Smooth muscle cell (in vitro differentiated cells): ENCODE data around the gene MEX3B. TPM values are rescaled to one million over a fixed set of nuclear protein-coding genes. Genes with fewer than 3 reads are reported as not detected.
A peak's percentile ranks its signal among the peaks of the same experiment; 100 is the strongest.

Experiments
- DNase-seq: peaks from one replicate; lab custom pipeline; 2025; ENCODE audit not compliant: unreplicated experiment; lab: John Stamatoyannopoulos, UW
- H2AFZ ChIP-seq: fragments of 200-600 bp; sonication (generic); 2 replicates; pipeline ENCODE4 v1.6.0; 2016; ENCODE audit warnings: antibody characterized with exemption, low read depth, mild to moderate bottlenecking
- H3F3A ChIP-seq: fragments of 200-600 bp; sonication (generic); 2 replicates; pipeline ENCODE4 v1.6.0; 2017; ENCODE audit warnings: antibody characterized with exemption, low read depth
- H3K27ac ChIP-seq: fragments of 200-600 bp; sonication (generic); 2 replicates; pipeline ENCODE4 v1.5.1; 2016; ENCODE audit warnings: low read depth, mild to moderate bottlenecking
- H3K27me3 ChIP-seq: fragments of 200-600 bp; sonication (generic); 2 replicates; pipeline ENCODE4 v1.6.1; 2016; ENCODE audit warnings: low read depth, mild to moderate bottlenecking
- H3K36me3 ChIP-seq: fragments of 200-600 bp; sonication (generic); 2 replicates; pipeline ENCODE4 v1.5.1; 2016; ENCODE audit warnings: low read depth
- H3K4me1 ChIP-seq: fragments of 200-600 bp; sonication (generic); 2 replicates; pipeline ENCODE4 v1.5.1; 2016; ENCODE audit warnings: low read depth
- H3K4me2 ChIP-seq: fragments of 200-600 bp; sonication (generic); 2 replicates; pipeline ENCODE4 v1.6.0; 2016; ENCODE audit warnings: mild to moderate bottlenecking
- H3K4me3 ChIP-seq: fragments of 200-600 bp; sonication (generic); 2 replicates; pipeline ENCODE4 v1.5.1; 2016; ENCODE audit warnings: mild to moderate bottlenecking
- H3K79me2 ChIP-seq: fragments of 200-600 bp; sonication (generic); 2 replicates; pipeline ENCODE4 v1.6.0; 2016; ENCODE audit warnings: low read depth, mild to moderate bottlenecking
- H3K9ac ChIP-seq: fragments of 200-600 bp; sonication (generic); 2 replicates; pipeline ENCODE4 v1.6.0; 2016; ENCODE audit warnings: low read depth
- H3K9me3 ChIP-seq: fragments of 200-600 bp; sonication (generic); replicated peaks from 2 replicates; pipeline ENCODE4 v1.5.1; 2016; ENCODE audit warnings: low read depth
- H4K20me1 ChIP-seq: fragments of 200-600 bp; sonication (generic); 2 replicates; pipeline ENCODE4 v1.6.0; 2016; ENCODE audit warnings: low read depth
- CTCF ChIP-seq: fragments of 200-600 bp; sonication (generic); IDR thresholded peaks from 2 replicates; pipeline ENCODE4 v1.5.1; 2017; ENCODE audit warnings: borderline replicate concordance, mild to moderate bottlenecking, antibody characterized with exemption; ENCODE audit not compliant: insufficient read depth, poor library complexity, severe bottlenecking
- WGBS: methylation state at CpG from one replicate; pipeline ENCODE4 v1.1.7; 2016; ENCODE audit warnings: low lambda C conversion rate; 5-methylcytosine and 5-hydroxymethylcytosine counted together
- polyA plus RNA-seq: library from polyadenylated mRNA; unstranded; fragments of >200 nt; fragmentation: Nextera tagmentation; extraction: Ambion mirVana; gene quantifications from 2 replicates; pipeline ENCODE4 v1.2.1, GENCODE V29; 2016
- total RNA-seq: library from RNA; depleted of rRNA; stranded (reverse); fragments of >200 nt; gene quantifications from 2 replicates; pipeline ENCODE4 v1.2.3, GENCODE V29; 2014

Gene MEX3B
- total and polyA plus RNA-seq, 2 experiments from 2014 or later = 7.5 to 13.7 TPM

- WGBS = 86% methylated on average over 5 of the region's 5 CpGs
- Histone ChIP-seq H3K27me3 (peaks cover 37% of the 10 kb centered on the region), H3K9ac (no peak overlapping the region), H3K4me3 (no peak overlapping the region), H3K4me2 (no peak overlapping the region), H3K36me3 (no peaks in the 10 kb centered on the region), H3K27ac (no peak overlapping the region), H4K20me1 (no peaks in the 10 kb centered on the region), H3F3A (no peaks in the 10 kb centered on the region), H3K9me3 (no peaks in the 10 kb centered on the region), H2AFZ (no peak overlapping the region), H3K4me1 (no peaks in the 10 kb centered on the region), H3K79me2 (no peaks in the 10 kb centered on the region)
- no peak for DNase-seq
- no peak for TF ChIP-seq CTCF
Measured at GRCh38 chr15:82064824-82065223, 19.0 kb upstream of the MEX3B start.

- Histone ChIP-seq H3K4me2 (peak overlapping the region; percentile 58), H2AFZ (peak overlapping the region; percentile 70), H3K9ac (no peak overlapping the region), H3K27ac (no peak overlapping the region), H3K4me1 (no peaks in the 10 kb centered on the region), H3K27me3 (peaks cover 57% of the 10 kb centered on the region), H3K9me3 (no peaks in the 10 kb centered on the region), H3F3A (no peaks in the 10 kb centered on the region), H3K4me3 (no peak overlapping the region), H4K20me1 (no peaks in the 10 kb centered on the region), H3K36me3 (no peaks in the 10 kb centered on the region), H3K79me2 (no peaks in the 10 kb centered on the region)
- WGBS = 37% methylated on average over 20 of the region's 20 CpGs
- no peak for TF ChIP-seq CTCF
- DNase-seq = no peak
Measured at GRCh38 chr15:82062479-82063454, 16.9 kb upstream of the MEX3B start.

GRCh38 chr15:82060817-82061216 lies 15.0 kb upstream of the MEX3B start:
- no peak overlapping the region for H3K4me3 ChIP-seq
- no peak overlapping the region for H3K4me2 ChIP-seq
- WGBS = 88% methylated on average over 5 of the region's 5 CpGs
- no peak overlapping the region for H2AFZ ChIP-seq
- H3K79me2 ChIP-seq = no peaks in the 10 kb centered on the region
- H3F3A ChIP-seq = no peaks in the 10 kb centered on the region
- no peak for TF ChIP-seq CTCF
- peaks cover 9% of the 10 kb centered on the region for H3K4me1 ChIP-seq
- H3K9ac ChIP-seq = no peak overlapping the region
- H3K27ac ChIP-seq = no peak overlapping the region
- H3K36me3 ChIP-seq = no peaks in the 10 kb centered on the region
- no peak for DNase-seq
- no peaks in the 10 kb centered on the region for H3K9me3 ChIP-seq
- H4K20me1 ChIP-seq = no peaks in the 10 kb centered on the region
- peaks cover 76% of the 10 kb centered on the region for H3K27me3 ChIP-seq
